Esophagus squamous epithelium (tissue), 4 donors: ENCODE results near the gene TAOK3.

Experiments used
- CTCF ChIP-seq, 6 experiments: fragments of 450-650 bp in 4 of 6; fragments of 200-600 bp in 2 of 6; sonication (generic) in 2 of 6; IDR thresholded peaks; one replicate each; pipeline ENCODE4 v1.5.1; 2016 to 2019; ENCODE audit warnings: antibody characterized with exemption in 6 of 6, mild to moderate bottlenecking in 4 of 6, moderate library complexity in 4 of 6
- POLR2A ChIP-seq, 4 donors: fragments of 450-650 bp; IDR thresholded peaks; one replicate each; pipeline ENCODE4 v1.6.1; 2017; ENCODE audit warnings: antibody characterized with exemption in 4 of 4, mild to moderate bottlenecking in 4 of 4, moderate library complexity in 3 of 4

DNA sequence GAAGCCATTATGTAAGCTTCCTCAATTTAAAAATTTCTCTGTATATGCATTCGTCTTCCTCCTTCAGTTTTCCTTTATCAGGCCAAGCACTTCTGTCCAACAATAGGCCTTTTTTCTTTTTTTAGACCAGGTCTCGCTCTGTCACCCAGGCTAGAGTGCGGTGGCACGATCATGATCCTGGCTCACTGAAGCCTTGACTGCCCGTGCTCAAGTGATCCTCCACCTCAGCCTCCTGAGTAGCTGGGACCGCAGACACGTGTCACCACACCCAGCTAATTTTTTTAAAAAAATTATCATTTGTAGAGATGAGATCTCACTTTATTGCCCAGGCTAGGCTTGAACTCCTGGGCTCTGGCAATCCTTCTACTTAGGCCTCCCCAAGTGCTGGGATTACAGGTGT, 25.8 kb downstream of the TAOK3 start:
- no peak for TF ChIP-seq POLR2A (IDR thresholded peaks at IDR 0.05)
- TF ChIP-seq CTCF (IDR thresholded peaks at IDR 0.05), result no peak
